Mucosa of stomach (tissue), 1 donor: ENCODE results near the gene CMYA5.

Experiments used
- H3K27me3 ChIP-seq: one replicate; pipeline ENCODE4 v1.7.0; 2013; ENCODE audit warnings: mild to moderate bottlenecking, low read length; ENCODE audit not compliant: control insufficient read depth, insufficient read depth
- H3K36me3 ChIP-seq: one replicate; pipeline ENCODE4 v1.7.0; 2013; ENCODE audit warnings: low read length; ENCODE audit not compliant: control insufficient read depth, insufficient read depth
- H3K4me1 ChIP-seq: one replicate; pipeline ENCODE4 v1.7.0; 2013; ENCODE audit warnings: mild to moderate bottlenecking, low read length; ENCODE audit not compliant: control insufficient read depth, insufficient read depth
- H3K4me3 ChIP-seq: one replicate; pipeline ENCODE4 v1.7.0; 2013; ENCODE audit warnings: low read length
- H3K9ac ChIP-seq: one replicate; pipeline ENCODE4 v1.7.0; 2013; ENCODE audit warnings: mild to moderate bottlenecking, low read length, moderate library complexity
- H3K9me3 ChIP-seq: one replicate; pipeline ENCODE4 v1.7.0; 2013; ENCODE audit warnings: mild to moderate bottlenecking, low read length, moderate library complexity; ENCODE audit not compliant: control insufficient read depth
- donor health status: Pancreatic carcinoma.

Gene CMYA5

GRCh38 chr5:79847561-79847960, 157.9 kb downstream of the CMYA5 start:
- H3K9ac ChIP-seq: no peak overlapping the region
- H3K9me3 ChIP-seq: no peaks in the 10 kb centered on the region
- H3K36me3 ChIP-seq: no peaks in the 10 kb centered on the region
- no peaks in the 10 kb centered on the region for H3K4me1 ChIP-seq
- H3K4me3 ChIP-seq: no peak overlapping the region
- H3K27me3 ChIP-seq: no peaks in the 10 kb centered on the region

GRCh38 chr5:79849061-79849460, 159.4 kb downstream of the CMYA5 start:
- H3K4me3 ChIP-seq: no peak overlapping the region
- H3K4me1 ChIP-seq: no peaks in the 10 kb centered on the region
- H3K27me3 ChIP-seq: no peaks in the 10 kb centered on the region
- H3K36me3 ChIP-seq: no peaks in the 10 kb centered on the region
- H3K9ac ChIP-seq: no peak overlapping the region
- H3K9me3 ChIP-seq: no peaks in the 10 kb centered on the region
